SK-N-SH treated with all-trans-retinoic acid at 6 μM for 48 hours (cell line): ENCODE data around the gene HPCAL4.

ENCODE experiments used
- ATAC-seq: fragments of 200-7000 bp; cut with Tn5 transposase; 3 replicates; pipeline ENCODE4 v1.9.1; 2020; ENCODE audit warnings: mild to moderate bottlenecking, moderate library complexity
- ARNTL ChIP-seq: fragments of 450-650 bp; formaldehyde crosslinking; IDR thresholded peaks from 2 replicates; pipeline ENCODE4 v1.5.0; 2020; ENCODE audit warnings: low read depth, mild to moderate bottlenecking, moderate library complexity, borderline replicate concordance
- BACH2 ChIP-seq: fragments of 250-450 bp; sonication (Bioruptor Pico); IDR thresholded peaks from 2 replicates; pipeline ENCODE4 v1.9.0; 2021; ENCODE audit warnings: mild to moderate bottlenecking, borderline replicate concordance
- CREB5 ChIP-seq: fragments of 250-450 bp; sonication (Bioruptor Pico); IDR thresholded peaks from 2 replicates; pipeline ENCODE4 v1.5.1; 2020; ENCODE audit warnings: low read depth, mild to moderate bottlenecking, moderate library complexity
- CSRNP3 ChIP-seq: fragments of 250-450 bp; sonication (Bioruptor Pico); IDR thresholded peaks from 2 replicates; pipeline ENCODE4 v1.5.1; 2021; ENCODE audit warnings: mild to moderate bottlenecking, moderate library complexity
- ESRRG ChIP-seq: fragments of 250-450 bp; sonication (Bioruptor Pico); IDR thresholded peaks from 2 replicates; pipeline ENCODE4 v1.6.1; 2021; ENCODE audit warnings: mild to moderate bottlenecking
- GLIS3 ChIP-seq: fragments of 250-450 bp; sonication (Bioruptor Pico); IDR thresholded peaks from 2 replicates; pipeline ENCODE4 v1.5.0; 2020; ENCODE audit warnings: mild to moderate bottlenecking, moderate library complexity
- ISL1 ChIP-seq: fragments of 250-450 bp; sonication (Bioruptor Pico); IDR thresholded peaks from 2 replicates; pipeline ENCODE4 v2.1.2; 2022; ENCODE audit warnings: mild to moderate bottlenecking, moderate library complexity
- PATZ1 ChIP-seq: fragments of 250-450 bp; sonication (Bioruptor Pico); IDR thresholded peaks from 2 replicates; pipeline ENCODE4 v1.8.0; 2020; ENCODE audit warnings: mild to moderate bottlenecking, moderate library complexity, borderline replicate concordance
- POU6F1 ChIP-seq: fragments of 250-450 bp; sonication (Bioruptor Pico); IDR thresholded peaks from 2 replicates; pipeline ENCODE4 v1.8.0; 2021; ENCODE audit warnings: low read depth, mild to moderate bottlenecking, moderate library complexity, borderline replicate concordance
- PPARA ChIP-seq: fragments of 250-450 bp; sonication (Bioruptor Pico); IDR thresholded peaks from 2 replicates; pipeline ENCODE4 v1.5.0; 2020; ENCODE audit warnings: mild to moderate bottlenecking, borderline replicate concordance
- RARB ChIP-seq: fragments of 250-450 bp; sonication (Bioruptor Pico); IDR thresholded peaks from 2 replicates; pipeline ENCODE4 v1.8.0; 2021; ENCODE audit warnings: mild to moderate bottlenecking, moderate library complexity
- SNAI2 ChIP-seq: fragments of 250-450 bp; sonication (Bioruptor Pico); IDR thresholded peaks from 2 replicates; pipeline ENCODE4 v1.5.0; 2020; ENCODE audit warnings: mild to moderate bottlenecking, moderate library complexity
- TCF4 ChIP-seq: fragments of 250-450 bp; sonication (Bioruptor Pico); IDR thresholded peaks from 2 replicates; pipeline ENCODE4 v1.8.0; 2021; ENCODE audit warnings: mild to moderate bottlenecking, moderate library complexity, borderline replicate concordance
- TOX ChIP-seq: fragments of 250-450 bp; sonication (Bioruptor Pico); IDR thresholded peaks from 2 replicates; pipeline ENCODE4 v1.8.0; 2021; ENCODE audit warnings: mild to moderate bottlenecking, moderate library complexity, borderline replicate concordance
- TSHZ2 ChIP-seq: fragments of 250-450 bp; sonication (Bioruptor Pico); IDR thresholded peaks from 2 replicates; pipeline ENCODE4 v1.5.0; 2020; ENCODE audit warnings: mild to moderate bottlenecking, moderate library complexity
- ZFP3 ChIP-seq: fragments of 250-450 bp; sonication (Bioruptor Pico); IDR thresholded peaks from 2 replicates; pipeline ENCODE4 v1.5.0; 2020; ENCODE audit warnings: mild to moderate bottlenecking, moderate library complexity
- ZFP30 ChIP-seq: fragments of 450-650 bp; formaldehyde crosslinking; IDR thresholded peaks from 2 replicates; pipeline ENCODE4 v1.5.0; 2022; ENCODE audit warnings: mild to moderate bottlenecking, moderate library complexity
- ZNF565 ChIP-seq: fragments of 450-650 bp; formaldehyde crosslinking; conservative IDR thresholded peaks from 2 replicates; pipeline ENCODE4 v1.5.0; 2020; ENCODE audit warnings: low read depth, mild to moderate bottlenecking, moderate library complexity
- ZNF70 ChIP-seq: fragments of 450-650 bp; formaldehyde crosslinking; IDR thresholded peaks from 2 replicates; pipeline ENCODE4 v1.5.0; 2020; ENCODE audit warnings: mild to moderate bottlenecking, moderate library complexity

HPCAL4 gene

GRCh38 chr1:39729842-39730241 lies 38.6 kb upstream of the HPCAL4 start (continued):
- TF ChIP-seq TSHZ2 (CRISPR knock-in tag) (no peak), TOX (CRISPR knock-in tag) (no peak), POU6F1 (CRISPR knock-in tag) (no peak)

- TF ChIP-seq TCF4, result no peak
- no peak for TF ChIP-seq SNAI2 (CRISPR knock-in tag)
- ATAC-seq, result no peak
Observed at GRCh38 chr1:39729030-39729429, 37.8 kb upstream of the HPCAL4 start.

- no peak for ATAC-seq
- TF ChIP-seq CSRNP3 (CRISPR knock-in tag) (no peak), ARNTL (CRISPR knock-in tag) (no peak), RARB (CRISPR knock-in tag) (no peak), TCF4 (no peak), ISL1 (no peak), CREB5 (CRISPR knock-in tag) (no peak), GLIS3 (CRISPR knock-in tag) (no peak), SNAI2 (CRISPR knock-in tag) (no peak), ZNF70 (CRISPR knock-in tag) (no peak), PPARA (no peak), ESRRG (CRISPR knock-in tag) (no peak), ZNF565 (no peak), POU6F1 (CRISPR knock-in tag) (no peak), ZFP3 (CRISPR knock-in tag) (no peak), PATZ1 (CRISPR knock-in tag) (no peak), BACH2 (CRISPR knock-in tag) (no peak), ZFP30 (no peak)
Observed at GRCh38 chr1:39727932-39728317, 36.7 kb upstream of the HPCAL4 start.
